Suprapubic skin (tissue), 4 donors: ENCODE results near the gene KRT9.

Source experiments
- CTCF ChIP-seq, 2 donors: fragments of 200-600 bp in 1 of 2; fragments of 450-650 bp in 1 of 2; sonication (generic) in 1 of 2; IDR thresholded peaks; one replicate each; pipeline ENCODE4 v1.5.1; 2016 to 2019; ENCODE audit warnings: antibody characterized with exemption in 2 of 2, mild to moderate bottlenecking in 1 of 2, moderate library complexity in 1 of 2
- EP300 ChIP-seq: sonication (generic); formaldehyde crosslinking; IDR thresholded peaks from one replicate; pipeline ENCODE4 v1.6.1; 2017; ENCODE audit warnings: antibody characterized with exemption
- POLR2A ChIP-seq, 2 donors: fragments of 450-650 bp; IDR thresholded peaks; one replicate each; pipeline ENCODE4 v1.6.1; 2017; ENCODE audit warnings: antibody characterized with exemption in 2 of 2, mild to moderate bottlenecking in 2 of 2, moderate library complexity in 2 of 2
- POLR2AphosphoS5 ChIP-seq, 3 donors: sonication (generic); formaldehyde crosslinking; IDR thresholded peaks; one replicate each; pipeline ENCODE4 v1.6.1; 2017; ENCODE audit warnings: antibody characterized with exemption in 3 of 3

GRCh38 chr17:41518031-41518430 is 53.8 kb downstream of the KRT9 start:
- TF ChIP-seq POLR2AphosphoS5 (IDR thresholded peaks at IDR 0.05): no peak
- no peak for TF ChIP-seq CTCF (IDR thresholded peaks at IDR 0.05)
- no peak for TF ChIP-seq EP300
- no peak for TF ChIP-seq POLR2A (IDR thresholded peaks at IDR 0.05)
